Stimulated activated CD8-positive, alpha-beta memory T cell treated with anti-CD3 and anti-CD28 coated beads, Interleukin-4, amount 100 ng/mL, for 48 hours (primary cell): ENCODE results near the gene HIGD1A.
A peak's percentile ranks its signal among the peaks of the same experiment; 100 is the strongest.

Source experiments
- DNase-seq: peaks from one replicate; pipeline ENCODE4 v3.0.0-alpha.2; 2020

HIGD1A gene

DNA sequence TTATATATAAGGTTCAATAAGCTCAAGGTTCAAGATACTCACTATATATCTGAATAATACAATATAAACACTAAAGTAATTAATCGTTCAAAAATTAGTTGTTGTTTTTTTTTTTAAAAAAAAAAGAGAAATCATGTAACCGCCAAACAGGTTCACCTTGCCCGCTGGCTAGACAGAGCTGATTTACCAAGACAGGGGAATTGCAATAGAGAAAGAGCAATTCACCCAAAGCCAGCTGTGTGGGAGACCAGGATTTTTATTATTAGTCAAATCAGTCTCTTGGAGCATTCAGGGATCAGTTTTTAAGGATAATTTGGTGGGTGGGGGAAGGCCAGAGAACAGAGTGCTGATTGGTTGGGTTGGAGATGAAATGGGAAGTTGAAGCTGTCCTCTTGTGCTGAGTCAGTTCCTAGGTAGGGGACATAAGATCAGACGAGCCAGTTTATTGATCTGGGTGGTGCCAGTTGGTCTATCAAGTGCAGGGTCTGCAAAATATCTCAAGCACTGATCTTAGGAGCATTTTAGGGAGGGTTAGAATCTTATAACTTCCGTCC is 7.9 kb downstream of the HIGD1A start:
- no peak for DNase-seq

GRCh38 chr3:42795621-42796181 is 8.6 kb downstream of the HIGD1A start:
- DNase-seq, result no peak

GRCh38 chr3:42790714-42791229 is 13.5 kb downstream of the HIGD1A start:
- DNase-seq, result no peak

DNA sequence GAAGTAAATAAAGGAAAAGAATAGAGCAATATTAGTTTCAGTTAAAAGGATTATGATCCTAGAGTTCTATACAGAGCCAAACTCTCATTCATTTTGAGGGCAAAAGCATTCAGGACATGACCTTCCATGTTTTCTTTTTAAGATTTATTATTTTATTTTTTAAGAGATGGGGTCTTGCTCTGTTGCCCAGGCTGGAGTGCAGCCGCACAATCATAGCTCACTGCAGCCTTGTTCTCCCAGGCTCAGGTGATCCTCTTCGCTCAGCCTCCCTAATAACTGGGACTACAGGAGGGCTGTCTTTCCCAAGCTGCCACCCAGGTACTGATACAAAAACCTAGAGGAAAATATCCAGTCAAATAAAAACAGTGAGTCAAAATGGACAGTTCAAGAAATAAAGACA is 17.7 kb downstream of the HIGD1A start:
- DNase-seq, result no peak

DNA sequence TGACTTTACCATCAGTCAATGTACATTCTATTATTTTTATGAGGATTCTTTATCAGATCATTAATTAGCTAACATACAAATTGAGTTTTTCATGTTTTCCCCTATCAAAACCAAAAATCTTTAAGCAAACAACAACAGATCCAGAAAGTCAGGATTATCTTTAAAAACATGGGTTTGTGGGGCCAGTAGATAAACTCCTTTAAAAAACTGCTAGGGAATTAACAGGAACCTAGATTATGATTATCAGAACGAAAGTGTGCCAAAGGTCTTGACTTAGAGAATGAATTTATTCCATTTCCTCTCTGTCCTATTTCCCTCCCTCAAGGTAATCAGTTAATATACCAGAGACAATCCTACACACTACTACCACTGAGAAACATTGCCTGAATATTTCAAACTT is 18.1 kb downstream of the HIGD1A start:
- DNase-seq, result no peak

DNA sequence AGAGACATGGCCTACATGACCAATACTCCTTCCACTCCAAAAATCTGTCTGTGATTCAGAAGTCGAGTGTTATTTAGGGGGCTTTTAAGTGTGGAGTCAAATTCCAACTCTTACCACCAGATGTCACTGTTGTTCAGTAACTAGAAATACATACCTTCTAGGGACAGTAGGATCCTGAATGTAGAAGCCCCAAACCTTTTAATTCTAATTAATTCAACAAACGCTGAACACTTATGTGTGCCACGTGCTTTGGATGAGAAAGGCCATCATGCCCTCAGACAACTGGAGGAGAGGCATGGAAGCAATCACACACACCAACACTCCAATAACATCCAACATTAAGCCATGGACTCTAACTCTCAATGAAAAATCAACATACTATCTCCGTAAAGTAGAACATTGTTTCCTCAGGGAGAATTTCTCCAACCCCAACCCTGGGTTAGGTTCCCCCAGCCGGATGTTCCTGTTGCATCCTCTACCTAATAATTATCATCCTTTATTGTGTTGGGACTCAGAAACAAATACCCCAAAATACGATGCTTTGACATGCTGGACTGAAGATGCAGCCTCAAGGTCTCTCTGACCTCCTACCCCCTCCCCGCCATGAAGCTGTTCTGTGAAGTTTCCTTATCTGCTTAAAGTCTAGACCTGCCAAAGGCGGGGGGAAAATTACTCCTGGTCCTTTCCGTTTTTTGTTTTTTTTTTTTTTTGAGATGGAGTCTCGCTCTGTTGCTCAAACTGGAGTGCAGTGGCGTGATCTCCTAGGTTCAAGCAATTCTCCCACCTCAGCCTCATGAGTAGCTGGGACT is 23.2 kb downstream of the HIGD1A start:
- DNase-seq, result no peak

DNA sequence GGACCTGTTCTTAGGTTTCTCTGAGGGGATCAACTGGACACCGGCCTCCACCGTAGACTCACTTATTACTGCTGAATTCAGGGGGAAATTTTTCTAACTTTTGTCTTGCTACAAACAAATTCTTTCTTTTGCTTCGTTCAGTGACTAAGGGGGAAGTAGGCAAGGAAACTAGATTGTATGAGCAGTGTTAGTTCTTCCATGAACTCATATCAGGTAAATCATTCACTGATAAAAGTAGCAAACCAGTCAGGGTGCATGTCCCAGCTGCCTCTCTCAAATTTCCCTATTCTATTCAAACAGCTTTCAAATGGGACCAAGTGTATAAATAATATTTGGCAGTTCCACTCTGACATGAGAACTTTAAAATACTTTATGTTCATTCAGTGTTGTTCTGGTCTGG is 23.9 kb downstream of the HIGD1A start:
- no peak for DNase-seq

GRCh38 chr3:42778644-42779043 is 25.6 kb downstream of the HIGD1A start:
- no peak for DNase-seq

- no peak for DNase-seq
These were observed 30.9 kb downstream of the HIGD1A start for GRCh38 chr3:42773409-42773751.

DNA sequence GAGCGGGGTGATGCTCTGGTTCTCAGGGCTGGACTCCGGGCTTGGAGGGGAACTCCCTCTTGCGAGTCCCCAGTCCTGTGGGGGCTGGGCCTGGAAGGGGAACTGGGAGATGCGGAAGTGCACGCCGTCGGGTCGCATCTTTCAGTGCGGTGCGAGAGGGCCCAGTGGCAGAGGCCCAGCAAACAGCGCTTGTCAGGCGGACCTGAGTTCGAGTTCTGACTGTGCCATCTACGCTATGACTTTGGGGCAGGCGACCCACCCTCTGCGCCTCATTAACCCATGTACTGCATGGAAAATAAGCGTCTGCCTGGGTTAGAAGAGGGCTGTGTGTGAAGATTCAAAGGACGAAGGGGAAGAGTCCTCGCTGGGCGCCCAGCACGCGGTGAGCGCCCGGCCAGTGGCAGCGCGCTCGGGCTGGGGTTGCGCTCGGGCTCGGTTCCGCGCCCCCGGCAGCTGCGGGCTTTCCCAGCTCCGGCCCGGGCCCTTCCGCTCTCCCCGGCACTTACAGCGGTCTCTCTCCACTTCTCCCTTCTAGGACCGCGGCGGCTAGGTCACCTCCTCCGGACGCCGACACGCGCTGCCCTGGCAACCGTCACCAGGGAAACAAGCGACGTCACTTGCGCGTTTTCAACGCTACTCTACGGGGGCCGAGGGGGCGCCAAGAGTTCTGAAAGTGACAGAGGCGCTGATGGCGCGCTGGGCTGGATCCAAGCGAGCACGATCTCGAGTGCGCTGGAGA is 31.5 kb downstream of the HIGD1A start, which contains the start of gene CCDC13:
Gene CCDC13, minus strand, starts transcription at position 584 of the 739 bp plus-strand sequence. CDS start 14,908 bp downstream, outside the sequence.
- DNase-seq, result peak; percentile 98

DNA sequence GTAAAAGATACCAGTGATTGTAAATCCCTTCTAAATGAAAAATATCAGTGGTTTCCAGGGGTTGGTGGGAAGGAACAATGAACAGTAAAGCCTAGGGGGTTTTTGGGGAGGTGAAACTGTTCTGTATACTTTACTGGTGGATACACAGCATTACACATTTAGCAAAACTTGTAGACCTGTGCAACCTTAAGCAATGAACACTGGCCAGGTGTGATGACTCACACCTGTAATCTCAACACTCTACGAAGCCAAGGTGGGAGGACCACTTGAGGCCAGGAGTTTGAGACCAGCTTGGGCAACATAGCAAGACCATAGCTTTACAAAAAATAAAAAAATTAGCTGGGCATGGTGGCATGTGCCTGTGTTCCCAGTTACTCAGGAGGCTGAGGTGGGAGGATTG is 33.0 kb downstream of the HIGD1A start:
- DNase-seq, result no peak

- DNase-seq, result no peak
These were observed 34.7 kb downstream of the HIGD1A start for GRCh38 chr3:42769477-42770131.

DNA sequence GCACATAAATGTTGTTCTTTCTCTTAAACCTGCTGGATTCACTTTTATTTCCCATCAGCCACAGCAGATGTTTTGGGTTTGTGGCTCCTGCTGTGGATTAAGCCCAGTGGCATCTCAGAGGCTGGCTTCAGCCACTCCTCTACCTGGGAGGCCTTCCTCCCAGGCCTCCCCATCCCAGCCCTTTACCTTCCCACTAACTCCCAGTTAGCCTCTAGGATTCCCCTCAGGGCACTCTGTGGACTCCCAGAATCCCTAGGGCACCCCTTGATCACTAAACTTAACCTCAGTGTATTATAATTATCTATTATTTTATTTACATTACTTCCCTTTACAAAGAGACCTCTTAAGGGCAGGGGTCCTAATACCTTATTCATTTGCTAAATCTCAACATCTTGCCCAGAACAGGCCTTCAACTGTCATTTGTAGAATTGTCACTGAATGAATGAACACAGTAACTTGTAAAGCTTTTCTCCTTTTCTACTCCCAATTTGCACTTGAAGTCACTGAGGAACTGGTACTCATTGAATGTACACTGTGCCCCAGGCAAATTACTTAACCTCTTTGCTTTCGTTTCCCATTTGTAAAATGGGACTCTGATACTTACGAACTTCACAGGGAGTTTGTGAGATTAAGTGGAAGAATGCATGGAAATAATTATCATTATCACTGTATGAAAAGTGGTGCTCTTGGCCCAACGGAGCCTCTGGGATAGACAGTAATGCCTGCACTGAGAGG is 39.6 kb downstream of the HIGD1A start:
- no peak for DNase-seq

DNA sequence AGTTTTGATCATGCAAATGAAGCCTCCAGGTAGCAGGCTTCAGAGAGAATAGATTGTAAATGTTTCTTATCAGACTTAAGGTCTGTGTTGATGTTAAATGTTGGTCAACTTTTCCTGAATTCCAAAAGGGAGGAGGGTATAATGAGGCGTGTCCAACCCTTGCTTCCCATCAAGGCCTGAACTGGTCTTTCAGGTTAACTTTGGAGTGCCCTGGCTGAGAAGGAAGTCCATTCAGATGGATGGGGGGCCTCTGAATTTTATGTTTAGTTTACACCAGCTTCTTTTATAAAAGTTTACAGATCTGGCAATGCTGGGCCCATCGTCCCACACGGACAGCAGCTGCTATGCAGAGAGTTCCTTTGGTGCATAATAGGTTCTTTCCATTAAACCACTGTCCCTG is 40.2 kb downstream of the HIGD1A start:
- no peak for DNase-seq

GRCh38 chr3:42763021-42763420 is 41.3 kb downstream of the HIGD1A start:
- DNase-seq, result no peak

- DNase-seq, result no peak
These were observed 42.1 kb downstream of the HIGD1A start for GRCh38 chr3:42762046-42762724.

DNA sequence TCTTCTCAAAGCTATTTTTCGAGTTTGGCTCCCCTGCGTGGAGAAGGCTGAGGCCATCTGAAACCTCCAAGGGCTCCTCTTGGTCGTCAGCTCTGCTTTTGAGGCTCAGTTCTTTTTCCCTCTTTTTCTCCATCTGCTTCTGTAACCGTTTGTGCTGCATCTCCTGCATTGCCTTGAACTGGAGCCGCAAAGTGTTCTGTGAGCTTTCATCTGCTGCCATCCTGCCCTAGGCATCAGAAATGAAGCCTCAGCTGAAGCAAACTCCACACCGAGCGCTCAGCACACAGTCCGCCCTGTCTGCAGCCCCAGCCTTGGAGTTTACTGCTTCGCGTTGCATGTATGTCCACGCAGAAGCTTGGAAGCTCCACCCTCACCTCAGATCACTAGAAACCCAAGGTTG is 46.2 kb downstream of the HIGD1A start:
- DNase-seq, result peak; percentile 5

DNA sequence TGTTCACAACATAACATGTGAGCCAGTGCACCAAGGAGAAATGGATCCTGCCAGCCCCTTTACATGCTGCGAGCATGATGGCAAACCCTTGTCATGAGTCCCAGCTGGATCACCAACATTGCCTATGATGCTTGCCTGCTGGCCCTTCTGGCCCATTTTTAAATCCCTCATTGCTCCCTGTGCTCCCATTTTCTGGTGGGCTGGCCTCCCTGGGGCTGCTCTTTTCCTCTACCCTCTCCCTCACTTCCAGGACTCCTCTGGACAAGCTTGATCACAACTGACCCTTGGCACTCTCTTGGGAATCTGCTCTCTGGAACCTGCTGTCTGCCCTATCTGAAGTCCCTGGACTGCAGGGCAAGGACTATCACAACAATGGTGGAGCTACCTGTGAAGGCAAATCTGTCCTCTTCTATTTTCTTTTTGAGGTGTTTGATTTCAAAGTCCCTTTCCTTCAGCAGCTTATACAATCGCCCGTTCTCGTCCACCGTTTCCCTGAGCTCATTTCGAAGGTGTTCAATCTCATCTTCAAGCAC is 47.5 kb downstream of the HIGD1A start:
- DNase-seq, result peak; percentile 8

DNA sequence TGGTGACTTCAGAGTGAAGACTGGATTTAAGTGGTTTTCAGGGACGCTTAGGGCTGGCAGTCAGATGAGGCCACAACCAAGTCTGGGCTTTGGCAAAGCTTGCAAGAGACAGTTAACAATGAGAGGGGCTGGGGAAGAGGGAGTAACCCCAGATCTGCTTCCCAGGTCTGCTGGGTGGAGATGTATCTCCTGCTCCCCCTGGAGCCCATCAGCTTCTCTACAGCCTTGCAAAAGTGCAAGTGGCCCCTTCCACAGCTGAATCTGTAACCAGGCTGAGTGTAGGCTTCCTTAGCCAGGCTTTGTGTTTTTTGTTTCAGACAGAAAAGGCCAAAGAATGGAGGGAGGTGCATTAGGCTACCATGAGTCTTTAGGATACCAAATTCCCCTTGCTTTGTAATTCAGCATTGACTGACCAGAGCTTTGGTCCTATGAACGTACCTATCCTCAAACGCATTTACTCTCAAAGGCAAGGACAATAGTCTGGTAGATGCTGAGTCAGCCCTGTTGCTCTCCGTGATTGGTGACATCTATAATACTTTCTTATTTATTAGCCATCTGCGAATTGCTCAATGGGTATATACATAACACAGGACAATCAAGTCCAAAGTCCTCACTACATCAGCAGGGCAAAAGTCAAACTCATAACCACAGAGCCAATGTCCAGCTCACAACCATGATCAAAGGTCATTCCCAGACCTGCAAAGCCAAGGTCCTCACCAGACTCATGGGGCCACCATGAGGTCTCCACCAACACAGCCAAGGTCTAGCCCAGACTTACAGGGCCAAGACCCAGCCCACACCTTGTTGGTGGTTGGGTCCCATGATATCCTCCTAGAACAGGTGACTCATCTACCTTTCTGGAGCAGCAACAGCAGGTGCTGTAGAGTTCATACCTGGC is 48.4 kb downstream of the HIGD1A start:
- peak; percentile 25 for DNase-seq

DNA sequence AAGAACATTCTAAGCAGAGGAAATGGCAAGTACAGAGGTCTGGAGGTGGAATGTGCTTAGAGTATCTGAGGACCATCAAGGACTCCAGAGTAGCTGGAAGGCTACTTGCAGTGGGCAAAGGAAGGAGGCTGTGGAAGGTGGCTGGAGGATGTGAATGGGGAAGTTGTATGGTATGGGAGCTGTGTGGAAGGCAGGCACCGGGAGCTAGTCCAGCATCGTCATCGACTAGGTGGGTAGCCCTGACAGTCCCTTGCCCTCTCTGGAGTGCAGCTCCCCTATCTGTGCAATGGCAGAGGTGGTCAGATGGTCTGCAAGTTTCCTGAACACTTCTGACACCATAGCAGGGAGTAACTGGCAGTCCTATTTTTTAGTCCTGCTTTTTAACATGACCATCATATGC is 50.5 kb downstream of the HIGD1A start:
- peak; percentile 13 for DNase-seq
